Right lobe of liver (tissue), 4 donors: ENCODE measurements around the gene TPM1.

Experiments used
- CTCF ChIP-seq, 4 donors: fragments of 200-600 bp in 3 of 4; fragments of 450-650 bp in 1 of 4; IDR thresholded peaks; one replicate each; pipeline versions ENCODE4 v1.5.1 to v1.8.0; 2016 to 2022; ENCODE audit warnings: antibody characterized with exemption in 4 of 4, mild to moderate bottlenecking in 2 of 4
- POLR2A ChIP-seq: fragments of 450-650 bp; IDR thresholded peaks from one replicate; pipeline ENCODE4 v1.6.1; 2017; ENCODE audit warnings: antibody characterized with exemption, mild to moderate bottlenecking
- donor health status: DM: no; HTN: no; CAD: no.
- donor health status: DM: no; HTN: no; CAD: no.
- donor health status: DM: no; HTN: yes; CAD: no.

GRCh38 chr15:63040954-63041353 lies 1.6 kb upstream of the TPM1 start:
- no peak for TF ChIP-seq CTCF (IDR thresholded peaks at IDR 0.05)
- peak; percentile 46 for TF ChIP-seq POLR2A
